ENCODE data around the gene CHD6. TPM values are rescaled to one million over a fixed set of nuclear protein-coding genes. Genes with fewer than 3 reads are reported as not detected.
"Not testable (repeated sequence)": the region's sequence is repeated elsewhere in the genome, so short reads cannot be mapped to it uniquely, and the experiment has no call there.

The CHD6 gene
- total RNA-seq, 1 experiment from 2014 or later = 26.6 TPM

DNA sequence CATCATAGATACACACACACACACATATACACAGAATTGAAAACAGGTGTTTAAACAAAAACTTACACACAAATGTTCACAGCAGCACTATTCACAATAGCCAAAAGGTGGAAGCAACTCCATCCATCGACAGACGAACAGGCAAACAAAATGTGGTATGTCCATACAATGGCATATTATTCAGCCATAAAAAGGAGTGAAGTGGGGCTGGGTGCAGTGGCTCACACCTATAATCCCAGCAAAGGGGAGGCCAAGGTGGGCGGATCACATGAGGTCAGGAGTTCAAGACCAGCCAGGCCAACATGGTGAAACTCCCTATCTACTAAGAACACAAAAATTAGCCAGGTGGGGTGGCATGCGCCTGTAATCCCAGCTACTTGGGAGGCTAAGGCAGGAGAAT, 80.3 kb downstream of the CHD6 start:
- RAD21 ChIA-PET (ENCODE audit: low non-redundant PET in 1 of 2, low total read pairs in 2 of 2, uncharacterized antibody in 2 of 2, unreplicated experiment in 2 of 2) = no interaction called here
- POLR2A ChIA-PET = no interaction called here
- Histone ChIP-seq H3K4me3 (replicated peaks in 1 of 2; ENCODE audit: low read depth in 1 of 2, low read length in 2 of 2) (no peak overlapping the region), H3K9me2 (ENCODE audit: insufficient read depth) (no peaks in the 10 kb centered on the region), H3K9ac (ENCODE audit: low read length) (no peak overlapping the region), H3K27me3 (ENCODE audit: insufficient read depth, low read length) (no peaks in the 10 kb centered on the region), H3K4me2 (ENCODE audit: low read length) (no peak overlapping the region), H3K4me1 (ENCODE audit: control insufficient read depth in 1 of 2, insufficient read depth in 2 of 2, low read length in 2 of 2) (no peaks in the 10 kb centered on the region), H4K20me1 (ENCODE audit: insufficient read depth) (no peaks in the 10 kb centered on the region), H3K27ac (ENCODE audit: low read depth, low read length) (no peak overlapping the region), H2AFZ (ENCODE audit: low read depth, low read length, poor library complexity, severe bottlenecking) (no peak overlapping the region), H3K36me3 (ENCODE audit: control insufficient read depth in 1 of 2, insufficient read depth in 2 of 2, low read length in 2 of 2) (no peaks in the 10 kb centered on the region), H3K9me3 (ENCODE audit: control insufficient read depth in 1 of 2, insufficient read depth in 1 of 2, low read depth in 1 of 2, low read length in 2 of 2) (peaks cover 0 to 4% of the 10 kb centered on the region in 2 experiments; a peak in 1 of 4 replicates), H3K79me2 (ENCODE audit: insufficient read depth, low read length) (no peaks in the 10 kb centered on the region)
- TF ChIP-seq POLR2AphosphoS5 (IDR thresholded peaks at IDR 0.05; ENCODE audit: low read depth, low read length) = no peak
- TF ChIP-seq EGR1 (IDR thresholded peaks at IDR 0.05; ENCODE audit: low read depth) = no peak
- no peak for TF ChIP-seq SRF (IDR thresholded peaks at IDR 0.05; ENCODE audit: low read depth)
- TF ChIP-seq YY1 (IDR thresholded peaks at IDR 0.05; ENCODE audit: extremely low read depth, insufficient replicate concordance, low read depth, low read length) = no peak
- TF ChIP-seq, protein P1, sequence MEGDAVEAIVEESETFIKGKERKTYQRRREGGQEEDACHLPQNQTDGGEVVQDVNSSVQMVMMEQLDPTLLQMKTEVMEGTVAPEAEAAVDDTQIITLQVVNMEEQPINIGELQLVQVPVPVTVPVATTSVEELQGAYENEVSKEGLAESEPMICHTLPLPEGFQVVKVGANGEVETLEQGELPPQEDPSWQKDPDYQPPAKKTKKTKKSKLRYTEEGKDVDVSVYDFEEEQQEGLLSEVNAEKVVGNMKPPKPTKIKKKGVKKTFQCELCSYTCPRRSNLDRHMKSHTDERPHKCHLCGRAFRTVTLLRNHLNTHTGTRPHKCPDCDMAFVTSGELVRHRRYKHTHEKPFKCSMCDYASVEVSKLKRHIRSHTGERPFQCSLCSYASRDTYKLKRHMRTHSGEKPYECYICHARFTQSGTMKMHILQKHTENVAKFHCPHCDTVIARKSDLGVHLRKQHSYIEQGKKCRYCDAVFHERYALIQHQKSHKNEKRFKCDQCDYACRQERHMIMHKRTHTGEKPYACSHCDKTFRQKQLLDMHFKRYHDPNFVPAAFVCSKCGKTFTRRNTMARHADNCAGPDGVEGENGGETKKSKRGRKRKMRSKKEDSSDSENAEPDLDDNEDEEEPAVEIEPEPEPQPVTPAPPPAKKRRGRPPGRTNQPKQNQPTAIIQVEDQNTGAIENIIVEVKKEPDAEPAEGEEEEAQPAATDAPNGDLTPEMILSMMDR (IDR thresholded peaks at IDR 0.05 in 2 of 3, conservative IDR thresholded peaks at IDR 0.05 in 1 of 3; ENCODE audit: borderline replicate concordance in 1 of 3, insufficient read depth in 1 of 3, low read depth in 2 of 3, low read length in 2 of 3) = no peak
- no peak for TF ChIP-seq ELF1 (IDR thresholded peaks at IDR 0.05; ENCODE audit: borderline replicate concordance, low read depth)
- no peak for TF ChIP-seq TCF7L2 (IDR thresholded peaks at IDR 0.05; ENCODE audit: borderline replicate concordance, extremely low read depth, insufficient read depth, insufficient read length)
- TF ChIP-seq, protein P2, sequence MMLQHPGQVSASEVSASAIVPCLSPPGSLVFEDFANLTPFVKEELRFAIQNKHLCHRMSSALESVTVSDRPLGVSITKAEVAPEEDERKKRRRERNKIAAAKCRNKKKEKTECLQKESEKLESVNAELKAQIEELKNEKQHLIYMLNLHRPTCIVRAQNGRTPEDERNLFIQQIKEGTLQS (IDR thresholded peaks at IDR 0.05) = no peak
- no peak for TF ChIP-seq POLR2A (IDR thresholded peaks at IDR 0.05; ENCODE audit: borderline replicate concordance, extremely low read depth, insufficient read depth, insufficient read length)
- intact Hi-C loops (cut with micrococcal nuclease) = no loop called here
- ATAC-seq (no peak), DNase-seq (ENCODE audit: low read depth, low spot score) (no peak)
- BruUV-seq (replicated peaks) = no TSS peak
- CTCF ChIA-PET = no interaction called here

DNA sequence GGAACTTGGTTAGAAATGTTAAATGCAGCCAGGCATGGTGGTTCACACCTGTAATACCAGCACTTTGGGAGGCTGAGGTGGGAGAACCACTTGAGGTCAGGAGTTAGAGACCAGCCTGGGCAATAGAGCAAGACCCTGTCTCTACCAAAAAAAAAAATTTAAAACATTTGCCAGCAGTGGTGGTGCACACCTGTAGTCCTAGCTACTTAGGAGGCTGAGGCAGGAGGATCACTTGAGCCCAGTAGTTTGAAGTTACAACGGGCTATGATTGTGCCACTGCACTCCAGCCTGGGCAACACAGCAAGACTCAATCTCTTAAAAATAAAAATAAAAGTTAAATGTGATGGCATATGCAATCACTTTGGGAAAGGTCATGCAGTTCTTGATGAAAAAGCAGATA, 82.6 kb downstream of the CHD6 start:
- intact Hi-C loops (cut with micrococcal nuclease); ATAC-seq; H3K27me3 ChIP-seq (ENCODE audit: insufficient read depth, low read length); H3K27ac ChIP-seq (ENCODE audit: low read depth, low read length); H3K4me3 ChIP-seq (replicated peaks in 1 of 2; ENCODE audit: low read depth in 1 of 2, low read length in 2 of 2); H3K9me2 ChIP-seq (ENCODE audit: insufficient read depth); RAD21 ChIA-PET (ENCODE audit: low non-redundant PET in 1 of 2, low total read pairs in 2 of 2, uncharacterized antibody in 2 of 2, unreplicated experiment in 2 of 2); H3K9me3 ChIP-seq (ENCODE audit: control insufficient read depth in 1 of 2, insufficient read depth in 1 of 2, low read depth in 1 of 2, low read length in 2 of 2); H3K36me3 ChIP-seq (ENCODE audit: control insufficient read depth in 1 of 2, insufficient read depth in 2 of 2, low read length in 2 of 2); H4K20me1 ChIP-seq (ENCODE audit: insufficient read depth); H3K79me2 ChIP-seq (ENCODE audit: insufficient read depth, low read length); CTCF ChIA-PET; DNase-seq (ENCODE audit: low read depth, low spot score); POLR2A ChIA-PET; H2AFZ ChIP-seq (ENCODE audit: low read depth, low read length, poor library complexity, severe bottlenecking); BruUV-seq (replicated peaks); H3K9ac ChIP-seq (ENCODE audit: low read length); H3K4me2 ChIP-seq (ENCODE audit: low read length); H3K4me1 ChIP-seq (ENCODE audit: control insufficient read depth in 1 of 2, insufficient read depth in 2 of 2, low read length in 2 of 2): not testable (repeated sequence)

Data from HCT116 (cell line).